GM19025 (cell line): ENCODE results near the gene CLEC2D.
"Not testable (repeated sequence)": the region's sequence is repeated elsewhere in the genome, so short reads cannot be mapped to it uniquely, and the experiment has no call there.

Source experiments
- ATAC-seq: cut with Tn5 transposase; IDR thresholded peaks from one replicate; pipeline ENCODE4 v1.9.1; 2021; ENCODE audit warnings: mild to moderate bottlenecking, low read depth, moderate library complexity; ENCODE audit not compliant: unreplicated experiment

Gene CLEC2D

DNA sequence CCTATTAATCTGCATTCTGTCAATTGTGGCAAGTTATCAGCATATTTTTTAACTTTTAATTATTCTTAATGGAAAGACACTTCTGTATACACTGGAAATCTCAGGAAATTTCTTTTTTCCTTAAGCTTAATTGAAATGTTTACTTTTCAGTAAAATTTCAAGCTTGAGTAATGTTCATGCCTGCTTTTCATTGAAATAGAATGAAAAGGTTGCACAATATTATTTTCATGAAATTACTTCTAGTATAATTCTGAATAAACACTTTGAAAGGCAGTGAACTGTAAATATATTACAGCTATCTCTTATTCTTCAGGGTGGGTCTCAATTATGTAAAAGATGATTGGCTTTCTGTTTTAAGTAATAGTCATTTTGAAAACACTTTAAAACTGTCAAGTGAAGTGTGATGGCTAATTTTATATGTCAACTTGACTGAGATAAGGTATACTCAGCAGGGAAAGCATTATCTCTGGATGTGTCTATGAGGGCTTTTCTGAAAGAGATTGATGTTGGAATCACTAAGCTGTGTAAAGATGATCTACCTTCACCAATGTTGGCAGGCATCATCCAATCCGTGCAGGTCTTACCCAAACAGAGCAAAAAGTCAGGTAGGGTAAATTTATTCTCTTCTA, 29.9 kb downstream of the CLEC2D start:
- no peak for ATAC-seq

DNA sequence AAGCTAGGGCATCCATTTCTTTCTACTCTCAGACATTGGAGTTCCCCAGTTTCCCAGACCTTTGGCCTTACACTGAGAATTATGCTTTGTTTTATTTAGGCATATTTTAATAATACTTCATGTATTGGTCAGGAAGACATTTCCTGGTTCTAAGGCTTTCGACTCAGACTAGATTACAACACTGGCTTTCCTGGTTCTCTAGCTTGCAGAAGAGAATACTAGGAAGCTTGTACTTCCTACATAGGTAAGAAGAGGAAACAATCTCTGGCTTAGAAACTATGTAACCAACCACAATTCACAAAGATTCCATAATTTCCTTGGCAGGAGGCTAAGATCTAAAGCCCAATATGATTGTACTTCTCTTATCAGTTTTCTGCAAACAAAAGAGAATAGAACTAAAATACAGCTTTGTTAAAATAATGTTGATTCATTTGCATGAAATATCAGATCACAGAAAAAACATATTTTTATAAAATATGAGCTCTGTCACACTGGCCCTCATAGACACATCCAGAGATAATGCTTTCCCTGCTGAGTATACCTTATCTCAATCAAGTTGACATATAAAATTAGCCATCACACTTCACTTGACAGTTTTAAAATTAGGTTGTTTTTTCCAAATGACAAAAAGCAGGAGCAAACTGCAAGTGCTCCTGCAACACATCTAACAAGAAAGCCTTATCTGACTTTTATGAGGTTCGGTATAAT, 30.5 kb downstream of the CLEC2D start:
- no peak for ATAC-seq

DNA sequence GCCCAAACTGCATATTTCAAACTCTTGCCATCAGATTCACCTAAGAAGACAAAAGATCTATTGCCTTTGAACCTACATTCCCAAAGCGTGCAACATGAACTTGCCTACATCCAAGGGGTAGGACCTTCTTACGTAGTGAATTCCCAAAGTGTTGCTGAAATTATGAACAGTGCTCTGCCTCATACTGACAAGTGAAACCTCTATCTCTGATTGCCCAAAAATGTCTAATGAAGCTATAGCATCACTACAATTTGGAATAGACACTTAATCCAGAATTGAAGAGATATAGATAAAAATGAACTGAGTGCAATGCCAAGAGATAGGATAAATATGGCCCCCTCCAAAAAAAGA, 31.1 kb downstream of the CLEC2D start:
- no peak for ATAC-seq

DNA sequence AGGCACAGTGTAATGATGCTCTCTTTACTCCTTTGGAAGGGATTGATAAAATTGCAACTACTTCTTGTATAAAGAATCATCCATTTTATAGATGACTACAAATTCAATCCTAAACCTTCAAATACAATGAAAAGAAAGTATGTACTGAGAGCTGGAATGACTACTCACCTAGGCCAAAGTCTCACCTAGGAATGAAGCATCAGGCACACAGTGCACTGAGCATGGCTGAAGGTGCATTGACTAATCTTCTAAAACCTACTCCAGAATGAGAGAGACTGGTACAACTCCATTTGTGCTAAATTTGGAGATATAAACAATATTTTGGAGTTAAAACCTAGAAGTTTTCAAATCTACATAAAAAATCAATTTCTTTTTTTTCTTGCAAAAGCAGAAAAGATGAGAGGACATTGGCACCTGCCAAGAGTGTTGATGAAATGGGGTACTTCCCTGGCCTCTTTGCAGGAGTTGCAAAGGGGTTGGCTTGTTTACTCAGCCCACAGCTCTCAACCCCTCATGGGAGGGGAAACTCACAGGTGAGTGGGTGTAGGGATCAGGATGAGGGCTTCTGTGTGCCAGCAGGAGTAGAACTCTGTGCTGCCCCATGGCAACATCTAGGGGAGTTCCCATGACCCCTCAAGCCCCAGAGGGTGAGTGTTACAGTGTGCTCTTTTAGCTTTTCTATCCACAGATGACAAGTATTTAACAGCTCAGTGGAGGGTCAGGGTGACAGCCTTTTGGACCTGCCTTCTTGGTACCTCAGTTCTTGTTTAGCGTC, 32.1 kb downstream of the CLEC2D start:
- ATAC-seq: no peak

DNA sequence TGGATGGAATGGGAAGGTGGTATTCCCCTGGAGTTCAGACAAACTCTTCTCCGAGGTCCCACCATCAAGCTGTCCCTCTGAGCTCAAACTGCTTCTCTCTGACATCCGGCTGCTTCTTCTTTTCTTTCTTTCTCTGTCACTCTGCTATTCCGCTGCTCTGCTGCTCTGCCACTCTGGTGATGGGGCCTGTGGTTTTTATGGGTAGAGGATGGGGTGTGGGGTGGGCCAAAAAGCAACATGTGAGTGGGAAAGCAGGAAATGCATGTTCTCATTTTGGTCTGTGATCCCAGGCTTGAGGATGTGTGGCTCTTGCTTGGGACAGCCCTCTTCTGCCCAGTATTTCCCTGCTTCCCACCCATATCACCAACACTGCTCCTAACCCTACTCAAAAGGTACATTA, 32.7 kb downstream of the CLEC2D start:
- ATAC-seq: no peak

DNA sequence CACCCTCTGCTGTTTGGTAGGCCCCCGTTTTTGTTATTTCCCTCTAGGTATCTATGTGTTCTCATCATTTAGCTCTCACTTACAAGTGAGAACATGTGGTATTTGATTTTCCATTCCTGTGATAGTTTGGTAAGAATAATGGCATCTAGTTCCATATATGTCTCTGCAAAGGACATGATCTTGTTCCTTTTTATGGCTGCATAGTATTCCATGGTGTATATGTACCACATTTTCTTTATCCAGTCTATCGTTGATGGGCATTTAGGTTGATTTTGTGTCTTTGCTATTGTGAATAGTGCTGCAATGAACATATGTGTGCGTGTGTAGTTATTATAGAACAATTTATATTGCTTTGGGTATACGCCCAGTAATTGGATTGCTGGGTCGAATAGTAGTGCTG, 35.0 kb downstream of the CLEC2D start:
- not testable (repeated sequence) for ATAC-seq

DNA sequence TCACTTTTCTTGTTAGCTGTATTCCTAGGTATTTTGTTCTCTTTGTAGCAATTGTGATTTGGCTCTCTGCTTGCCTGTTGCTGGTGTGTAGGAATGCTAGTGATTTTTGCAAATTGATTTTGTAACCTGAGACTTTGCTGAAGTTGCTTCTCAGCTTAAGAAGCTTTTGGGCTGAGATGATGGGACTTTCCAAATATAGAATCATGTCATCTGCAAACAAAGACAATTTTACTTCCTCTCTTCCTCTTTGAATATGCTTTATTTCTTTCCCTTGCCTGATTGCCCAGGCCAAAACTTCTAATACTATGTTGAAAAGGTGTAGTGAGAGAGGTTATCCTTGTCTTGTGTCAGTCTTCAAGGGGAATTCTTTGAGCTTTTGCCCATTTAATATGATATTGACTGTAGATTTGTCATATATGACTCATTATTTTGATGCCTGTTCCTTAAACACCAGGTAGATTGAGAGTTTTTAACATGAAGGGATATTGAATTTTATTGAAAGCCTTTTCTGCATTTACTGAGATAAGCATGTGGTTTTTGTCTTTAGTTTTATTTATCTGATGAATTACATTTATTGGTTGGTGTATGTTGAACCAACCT, 36.7 kb downstream of the CLEC2D start:
- ATAC-seq: no peak

DNA sequence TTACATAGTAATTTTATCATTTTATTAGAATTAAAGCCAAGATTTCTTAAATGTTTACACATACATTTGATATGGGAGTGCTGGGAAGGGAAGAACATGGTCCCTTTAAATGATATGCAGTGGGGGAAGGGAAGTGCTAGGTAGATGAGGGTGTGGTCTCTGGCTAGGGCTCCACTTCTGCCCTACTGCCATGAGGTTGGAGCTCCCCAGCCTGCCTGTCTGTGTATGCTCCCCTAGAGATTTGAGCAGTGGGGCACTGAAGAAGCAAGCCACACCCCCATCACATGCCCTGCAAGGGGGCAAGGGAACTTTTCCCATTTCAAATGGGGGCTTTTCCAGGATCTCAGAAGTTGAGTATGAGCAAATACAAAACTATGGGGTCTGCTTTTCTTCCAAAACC, 37.8 kb downstream of the CLEC2D start:
- no peak for ATAC-seq

DNA sequence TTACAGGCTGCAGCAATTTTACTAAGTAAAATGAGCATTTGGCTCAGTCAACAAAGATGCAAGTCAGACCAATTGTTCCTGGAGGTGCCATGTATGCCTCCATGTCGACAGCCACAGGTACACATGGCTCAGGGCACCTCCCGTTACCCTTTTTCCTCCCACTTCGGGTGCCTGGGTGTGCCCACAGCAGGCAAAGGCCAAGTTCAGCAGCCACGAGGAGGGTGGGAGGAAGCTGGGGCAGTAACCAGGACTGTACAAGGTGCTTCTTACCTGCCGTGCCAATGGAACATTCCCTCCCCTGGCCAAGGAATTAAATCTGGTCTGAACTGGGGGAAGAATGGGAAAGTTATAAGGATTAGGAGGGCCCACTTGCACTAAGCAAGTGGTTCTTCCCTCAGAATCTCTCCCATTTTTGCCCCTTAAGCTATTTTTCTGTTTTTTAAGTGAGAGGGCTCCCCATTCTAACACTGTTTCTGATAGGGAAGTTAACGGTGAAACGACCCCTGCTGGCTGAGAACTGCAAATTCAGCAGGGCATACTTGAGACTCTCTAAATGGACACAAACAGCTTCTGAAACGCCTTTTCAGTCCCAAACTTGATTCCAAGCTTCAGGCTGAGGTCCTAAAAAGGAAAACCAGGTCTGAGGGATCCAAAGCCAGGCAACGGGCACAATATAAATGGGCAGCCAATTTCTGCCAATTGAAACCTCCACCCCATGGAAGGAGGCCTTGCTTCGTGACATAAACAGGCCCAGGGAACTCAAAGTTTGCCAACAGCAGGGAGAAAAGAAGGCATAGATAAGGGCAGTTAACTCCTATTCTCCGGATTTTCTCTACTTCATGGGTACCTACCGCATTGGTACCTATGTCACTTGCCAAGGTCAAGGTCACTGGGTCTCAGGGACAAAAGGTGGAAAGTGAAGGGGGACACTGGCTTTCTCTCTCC, 38.6 kb downstream of the CLEC2D start:
- ATAC-seq: no peak

DNA sequence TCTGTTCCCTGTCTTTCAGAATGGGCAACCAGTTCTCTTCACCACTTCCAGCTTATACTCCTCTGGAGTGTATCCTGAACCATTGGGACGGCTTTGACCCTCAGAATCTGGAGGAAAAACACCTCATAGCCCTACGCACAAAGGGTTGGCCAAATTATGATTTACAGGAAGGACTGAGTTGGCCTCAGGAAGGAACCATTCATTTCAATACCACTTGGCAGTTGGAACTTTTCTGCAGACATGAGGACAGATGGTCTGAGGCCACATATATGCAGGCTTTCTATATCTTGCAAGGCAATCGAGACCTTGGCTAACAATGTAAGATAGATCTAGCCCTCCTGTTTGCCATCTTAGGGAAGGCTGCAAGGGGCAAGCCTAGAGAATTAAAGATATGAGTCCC, 39.3 kb downstream of the CLEC2D start:
- no peak for ATAC-seq

DNA sequence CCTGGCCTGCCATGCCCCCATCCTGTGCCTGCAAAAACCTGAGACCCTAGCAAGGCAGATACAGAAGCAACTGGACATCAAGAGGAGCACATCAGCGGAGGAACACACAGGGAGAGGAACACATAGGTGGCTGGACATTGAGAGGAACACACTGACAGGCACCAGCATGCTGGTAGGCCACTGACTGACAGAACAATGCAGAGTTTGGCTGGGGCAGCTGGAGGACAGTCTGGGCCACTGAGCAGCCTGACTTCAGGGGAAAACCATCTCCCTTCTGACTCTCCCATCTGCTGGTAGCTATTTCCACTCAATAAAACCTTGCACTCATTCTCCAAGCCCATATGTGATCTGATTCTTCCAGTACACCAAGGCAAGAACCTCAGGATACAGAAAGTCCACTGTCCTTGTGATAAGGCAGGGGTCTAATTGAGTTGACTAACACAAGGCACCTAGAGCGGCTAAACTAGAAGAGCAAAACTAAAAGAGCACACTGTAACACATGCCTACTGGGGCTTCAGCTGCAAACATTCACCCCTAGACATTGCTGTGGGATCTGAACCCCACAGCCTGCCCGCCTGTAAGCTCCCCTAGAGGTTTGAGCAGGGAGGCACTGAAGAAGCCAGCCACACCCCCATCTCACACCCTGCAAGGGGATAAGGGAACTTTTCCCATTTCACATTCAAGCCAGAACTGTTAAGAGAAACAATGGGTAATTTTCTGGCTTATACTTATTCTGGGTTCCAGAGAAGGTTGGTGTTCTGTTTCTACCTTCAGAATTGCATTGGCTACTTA, 41.3 kb downstream of the CLEC2D start:
- ATAC-seq: no peak

DNA sequence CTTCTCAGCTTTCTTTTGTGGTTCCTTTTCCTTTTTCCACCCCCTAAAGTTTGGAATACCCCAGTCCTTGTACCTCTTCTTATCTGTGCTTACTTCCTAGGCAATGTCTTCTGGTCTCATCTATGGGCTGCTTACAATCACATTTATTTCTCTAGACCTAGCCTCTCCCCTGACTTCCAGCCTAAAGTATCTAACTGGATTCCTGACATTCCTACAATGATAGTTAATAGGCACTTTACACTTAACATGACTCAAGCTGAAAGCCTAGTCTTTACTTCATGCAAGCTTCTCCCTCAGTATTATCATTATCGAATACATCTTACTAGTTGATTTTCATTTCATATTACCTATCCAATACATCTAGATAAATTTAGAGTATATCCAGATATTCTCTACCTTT, 42.2 kb downstream of the CLEC2D start:
- ATAC-seq: no peak

DNA sequence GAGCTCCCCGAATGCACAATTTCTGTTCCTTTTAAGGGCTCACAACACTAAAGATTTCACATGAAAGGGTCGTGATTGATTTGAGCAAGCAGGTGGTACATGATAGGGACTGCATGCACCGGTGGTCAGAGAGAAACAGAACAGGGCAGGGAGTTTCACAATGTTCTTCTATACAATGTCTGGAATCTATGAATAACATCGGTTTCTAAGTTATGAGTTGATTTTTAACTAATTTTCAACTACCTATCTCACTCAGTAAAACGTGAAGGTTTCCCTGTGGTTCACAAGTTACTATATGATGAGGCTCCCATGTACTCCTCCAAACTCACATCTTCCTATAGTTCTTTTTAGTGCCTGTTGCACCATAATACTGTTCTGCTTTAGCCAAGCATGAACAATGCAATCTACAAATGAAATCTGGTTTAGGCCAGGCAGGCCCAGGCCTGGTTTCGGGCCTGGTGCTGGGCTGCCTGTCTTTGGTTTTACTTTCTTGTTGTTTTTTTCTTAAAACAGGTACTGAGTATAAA, 43.6 kb downstream of the CLEC2D start:
- peak; percentile 75 for ATAC-seq

DNA sequence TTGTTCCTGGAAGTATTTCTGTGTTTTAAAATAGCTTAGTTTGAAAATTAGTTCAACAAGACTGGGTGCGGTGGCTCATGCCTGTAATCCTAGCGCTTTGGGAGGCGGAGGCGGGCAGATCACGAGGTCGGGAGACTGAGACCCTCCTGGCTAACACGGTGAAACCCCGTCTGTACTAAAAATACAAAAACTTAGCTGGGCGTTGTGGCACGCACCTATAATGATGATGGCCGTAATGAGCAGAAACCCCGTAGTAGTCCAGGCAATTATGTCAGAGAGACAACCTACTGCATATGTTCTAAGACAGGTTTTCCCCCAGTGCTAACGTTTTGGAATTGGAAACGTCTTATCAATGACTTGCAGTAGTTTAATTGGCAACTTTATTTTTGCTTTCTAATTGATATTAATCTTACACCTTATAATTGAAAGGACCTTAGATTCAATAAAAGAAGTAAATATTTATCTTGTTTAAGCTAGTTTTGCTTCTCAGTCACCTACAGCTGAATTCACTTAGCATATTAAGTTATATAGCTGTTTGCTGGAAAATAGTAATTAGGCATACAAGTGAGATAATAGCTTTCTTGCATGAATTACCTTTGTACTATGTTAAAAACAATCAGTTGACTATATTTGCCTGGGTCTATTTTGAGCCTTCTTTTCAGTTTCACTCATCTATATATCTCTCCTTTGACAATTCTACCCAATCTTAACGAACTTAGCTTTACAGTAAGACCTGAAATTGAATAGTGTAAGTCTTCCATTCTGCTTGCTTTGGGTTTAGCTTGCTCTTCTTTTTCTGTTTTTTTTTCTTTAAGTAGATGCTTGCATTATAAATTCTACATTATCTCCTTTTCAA, 47.8 kb downstream of the CLEC2D start:
- ATAC-seq: no peak

DNA sequence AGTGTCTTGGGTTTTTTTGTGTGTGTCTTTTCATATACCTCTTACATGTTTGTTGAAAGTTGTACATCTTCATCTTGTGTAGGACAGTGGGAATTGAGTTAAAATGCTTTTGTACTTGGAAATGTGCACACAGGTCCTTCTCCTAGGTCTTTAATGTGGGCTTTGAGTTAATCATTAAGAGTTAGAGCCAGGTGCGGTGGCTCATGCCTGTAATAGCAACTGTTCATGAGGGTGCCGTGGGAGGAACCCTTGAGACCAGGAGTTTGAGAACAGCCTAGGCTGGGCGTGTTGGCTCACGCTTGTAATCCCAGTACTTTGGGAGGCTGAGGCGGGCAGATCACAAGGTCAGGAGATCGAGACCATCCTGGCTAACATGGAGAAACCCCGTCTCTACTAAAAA, 49.5 kb downstream of the CLEC2D start:
- no peak for ATAC-seq

DNA sequence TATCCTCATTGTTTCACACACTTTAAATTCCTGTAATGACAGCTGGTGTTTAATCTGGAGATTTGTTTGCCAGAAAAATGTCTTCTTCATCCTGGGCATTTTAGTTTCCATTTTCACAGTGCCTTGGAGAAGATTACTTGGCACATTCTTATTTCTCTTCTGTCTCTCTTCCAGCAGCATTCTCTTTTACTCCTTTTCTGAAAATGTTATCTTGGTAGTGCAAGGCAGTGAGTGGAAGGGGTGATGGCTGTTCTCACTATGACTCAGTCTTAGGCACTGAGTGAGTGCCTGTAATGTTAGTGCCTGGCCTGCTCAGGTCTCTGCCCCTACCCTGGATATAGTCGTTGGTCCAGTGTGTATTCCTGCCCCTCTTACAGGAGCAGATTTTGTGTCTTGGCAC, 50.3 kb downstream of the CLEC2D start:
- no peak for ATAC-seq

DNA sequence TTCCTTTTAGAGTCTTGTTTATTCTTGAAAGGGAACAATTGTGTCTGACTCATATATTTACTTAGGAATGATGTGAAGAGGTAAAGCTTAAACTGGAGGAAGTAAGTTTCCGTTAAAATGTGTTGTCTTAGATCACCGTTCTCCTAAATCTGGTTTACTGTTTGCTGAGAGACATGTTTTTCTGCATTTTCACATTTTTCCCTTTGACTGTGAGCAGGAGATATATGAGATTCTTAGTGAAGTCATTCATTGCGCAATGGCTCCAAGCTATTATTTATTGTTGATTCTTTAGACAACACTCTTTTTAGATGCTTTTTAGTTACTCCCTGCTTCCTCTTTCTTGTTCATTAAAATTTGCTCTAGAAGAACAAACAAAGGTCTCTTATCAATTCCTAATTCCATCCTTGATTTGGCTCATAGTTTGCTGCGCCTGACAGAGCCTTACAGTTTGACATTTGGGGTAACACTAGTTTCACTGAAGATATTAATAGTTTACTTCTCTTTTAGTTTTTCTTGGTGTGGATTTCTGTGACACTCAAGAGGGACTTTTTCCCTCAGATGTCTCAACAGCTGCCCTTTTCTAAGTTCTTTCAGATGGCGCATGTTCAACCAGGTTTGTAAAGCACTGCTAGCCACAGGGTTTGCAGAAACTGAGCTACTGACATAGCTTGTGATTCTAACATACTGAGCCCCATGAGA, 52.0 kb downstream of the CLEC2D start:
- ATAC-seq: peak; percentile 59

DNA sequence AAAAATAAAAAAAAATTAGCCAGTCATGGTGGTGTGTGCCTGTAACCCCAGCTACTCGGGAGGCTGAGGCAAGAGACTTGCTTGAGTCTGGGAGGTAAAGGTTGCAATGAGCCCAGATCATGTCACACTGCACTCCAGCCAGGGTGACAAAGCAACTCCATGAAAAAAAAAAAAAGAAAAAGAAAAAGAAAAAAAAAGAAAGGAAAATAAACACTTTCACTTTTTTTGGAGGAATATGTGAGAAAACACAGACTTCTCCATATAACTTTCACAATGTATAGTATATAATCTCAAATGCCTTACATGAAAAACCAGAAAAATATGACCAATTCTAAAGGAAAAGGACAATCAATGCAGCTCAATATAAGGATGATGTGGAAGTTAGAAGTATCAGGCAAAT, 54.5 kb downstream of the CLEC2D start:
- ATAC-seq: no peak
